GM21515 (cell line): ENCODE data around the gene ANKRD42.
A peak's percentile ranks its signal among the peaks of the same experiment; 100 is the strongest.

Experiments
- ATAC-seq: cut with Tn5 transposase; IDR thresholded peaks from one replicate; pipeline ENCODE4 v1.9.1; 2021; ENCODE audit not compliant: unreplicated experiment

ANKRD42 gene

DNA sequence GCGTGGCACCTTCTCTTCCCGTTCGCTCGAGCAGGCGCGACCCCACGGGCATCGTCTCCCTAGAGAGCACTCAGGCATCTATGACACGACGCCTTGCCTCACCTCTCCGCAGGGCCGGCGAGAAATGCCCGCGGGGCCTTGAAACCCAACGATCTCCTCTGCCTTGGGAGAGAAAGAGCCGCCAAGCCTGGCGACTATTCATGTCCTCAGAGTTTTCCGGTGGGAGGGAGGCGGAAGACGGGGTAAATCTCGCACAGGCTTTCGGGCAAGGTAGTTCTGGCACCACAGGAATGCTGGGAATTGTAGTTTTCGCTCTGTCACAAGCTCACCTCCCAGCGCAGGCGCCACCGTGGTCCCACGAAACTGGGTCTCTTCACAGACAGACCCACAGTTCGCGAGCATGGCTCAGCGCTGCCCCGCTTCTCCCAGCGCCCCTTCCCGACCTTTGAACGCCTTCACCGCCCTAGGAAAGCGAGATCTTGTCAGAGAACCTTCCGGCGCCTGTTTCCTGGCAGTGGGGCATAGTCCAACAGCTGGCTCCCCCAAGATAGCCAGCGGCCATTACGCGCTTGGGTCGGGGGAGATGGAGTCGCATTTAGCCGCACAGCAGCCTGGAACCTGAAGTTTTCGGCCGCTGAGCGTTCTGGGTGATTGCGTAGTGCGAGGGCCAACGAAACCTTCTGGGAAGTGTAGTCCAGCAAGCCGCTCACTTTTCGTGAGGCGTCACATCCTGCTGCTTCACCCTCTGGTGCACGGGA is 92.4 kb downstream of the ANKRD42 start, which contains the start of gene CCDC90B:
CCDC90B (minus strand) TSS at position 597 of the 758 bp plus-strand sequence; CDS start at position 202, 395 bp downstream.
- ATAC-seq, result peak; percentile 86

DNA sequence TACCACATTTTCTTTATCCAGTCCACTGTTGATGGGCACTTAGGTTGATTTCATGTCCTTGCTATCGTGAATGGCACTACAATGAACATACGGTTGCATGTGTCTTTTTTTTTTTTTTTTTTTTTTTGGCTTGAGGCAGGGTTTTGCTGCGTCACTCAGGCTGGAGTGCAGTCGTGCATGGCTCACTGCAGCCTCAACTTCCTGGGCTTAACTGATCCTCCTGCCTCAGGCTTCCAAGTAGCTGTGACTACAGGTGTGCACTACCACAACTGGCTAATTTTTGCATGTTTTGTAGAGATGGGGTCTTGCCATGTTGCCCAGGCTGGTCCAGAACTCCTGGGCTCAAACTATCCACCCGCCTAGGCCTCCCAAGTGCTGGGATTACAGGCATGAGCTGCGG is 94.1 kb downstream of the ANKRD42 start:
- no peak for ATAC-seq

DNA sequence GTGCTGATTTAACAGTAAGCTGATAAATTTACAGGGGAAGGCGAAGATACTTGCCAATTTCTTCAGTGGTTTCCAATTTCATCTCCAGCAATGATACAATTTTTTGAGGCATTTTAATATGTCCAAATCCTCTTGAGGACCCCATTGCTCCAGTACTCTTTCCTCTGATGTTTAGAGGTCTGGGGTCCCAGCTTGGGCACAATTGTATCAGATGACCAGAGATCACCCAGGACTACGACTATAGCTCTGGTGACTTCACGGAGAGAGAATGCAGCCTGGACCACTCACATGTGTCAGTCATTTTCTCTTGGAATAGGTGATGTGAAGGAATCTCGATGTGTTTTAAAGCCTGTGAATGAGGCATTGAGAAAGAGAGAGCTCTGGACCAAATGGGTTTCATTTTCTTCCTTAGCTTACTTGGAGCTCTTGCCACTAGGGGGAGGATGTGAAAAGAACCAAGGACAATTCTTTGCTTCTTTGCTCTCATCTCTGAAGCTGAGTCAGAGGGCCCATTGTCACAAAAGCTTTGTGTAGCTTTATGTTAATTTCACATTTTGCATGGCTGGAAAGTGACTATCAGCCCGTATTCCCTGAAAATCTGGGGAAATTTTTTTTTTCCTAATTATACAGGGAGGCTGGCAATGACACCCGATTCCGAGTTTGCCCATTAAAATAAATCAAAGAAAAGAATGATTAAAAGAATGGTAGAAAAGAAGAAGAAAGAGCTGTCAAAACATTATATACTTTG is 99.4 kb downstream of the ANKRD42 start:
- peak; percentile 49 for ATAC-seq

DNA sequence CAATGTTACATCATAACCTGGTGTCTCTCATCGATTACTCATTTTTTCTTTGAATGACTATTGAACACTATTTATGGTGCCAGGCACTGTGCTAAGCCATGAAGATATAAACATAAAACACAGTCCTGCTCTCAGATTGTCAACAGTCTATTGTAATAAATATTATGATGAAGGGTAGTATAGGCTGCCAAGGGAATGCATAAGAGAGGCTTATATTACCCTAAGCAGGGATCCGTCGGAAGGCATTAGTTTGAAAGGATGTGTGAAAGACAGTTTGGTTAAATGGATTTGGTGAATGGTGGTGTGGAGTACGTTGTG is 99.9 kb downstream of the ANKRD42 start:
- ATAC-seq, result no peak

DNA sequence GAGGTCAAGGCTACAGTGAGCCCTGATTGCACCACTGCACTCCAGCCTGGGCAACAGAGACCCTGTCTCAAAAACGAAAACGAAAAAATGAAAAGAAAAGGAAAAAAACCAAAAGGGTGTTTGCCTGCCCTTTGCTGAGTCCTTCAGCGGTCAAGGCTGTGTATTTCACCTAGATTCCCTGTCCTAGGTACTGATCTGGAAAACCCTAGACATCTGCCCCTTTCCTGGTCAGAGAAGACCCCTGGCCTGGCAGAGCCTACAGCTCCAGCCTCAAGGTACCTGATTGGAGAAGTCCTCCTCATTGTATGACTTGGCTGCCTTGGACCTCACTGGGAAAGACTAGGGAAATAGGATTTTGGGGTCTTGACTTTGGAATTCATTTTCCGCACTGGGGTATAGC is 100.7 kb downstream of the ANKRD42 start:
- ATAC-seq, result no peak
